Keratinocyte (primary cell): Measurements from ENCODE around the gene NOS3. TPM values are rescaled to one million over a fixed set of nuclear protein-coding genes. Genes with fewer than 3 reads are reported as not detected.

Experiments
- DNase-seq: peaks from one replicate; pipeline ENCODE4 v3.0.0-alpha.2; 2011; ENCODE audit warnings: low read depth, missing footprints, low spot score
- FAIRE-seq: peaks from 2 replicates; lab custom pipeline; 2011; peaks lifted over from hg19 to GRCh38; lab: Jason Lieb, UNC
- H2AFZ ChIP-seq: 2 replicates; pipeline ENCODE4 v1.6.0; 2012; ENCODE audit warnings: low read length, control low read depth, inconsistent platforms; ENCODE audit not compliant: control insufficient read depth
- H3K27ac ChIP-seq: 2 replicates; pipeline ENCODE4 v1.5.1; 2011; ENCODE audit warnings: low read length; ENCODE audit not compliant: control insufficient read depth, insufficient read depth
- H3K27me3 ChIP-seq: 3 replicates; pipeline ENCODE4 v1.6.0; 2011; ENCODE audit warnings: low read length; ENCODE audit not compliant: control insufficient read depth, insufficient read depth; ENCODE audit errors: extremely low read depth
- H3K36me3 ChIP-seq, 2 experiments: 2 replicates in 1 of 2; 3 replicates in 1 of 2; pipeline ENCODE4 v1.5.1; 2011; ENCODE audit warnings: low read length in 2 of 2, mild to moderate bottlenecking in 1 of 2; ENCODE audit not compliant: control insufficient read depth in 2 of 2, insufficient read depth in 2 of 2; ENCODE audit errors: extremely low read depth in 1 of 2
- H3K4me1 ChIP-seq: 3 replicates; pipeline ENCODE4 v1.5.1; 2011; ENCODE audit warnings: low read length; ENCODE audit not compliant: control insufficient read depth, insufficient read depth; ENCODE audit errors: extremely low read depth
- H3K4me2 ChIP-seq: 3 replicates; pipeline ENCODE4 v1.6.0; 2011; ENCODE audit warnings: low read depth, low read length; ENCODE audit not compliant: control insufficient read depth, insufficient read depth; ENCODE audit errors: extremely low read depth
- H3K4me3 ChIP-seq, 3 experiments: fragments of 200-600 bp in 1 of 3; sonication (generic) in 1 of 3; 2 replicates in 2 of 3; 3 replicates in 1 of 3; pipeline ENCODE4 v1.5.1; 2011 to 2016; ENCODE audit warnings: low read length in 3 of 3, mild to moderate bottlenecking in 3 of 3, control low read depth in 2 of 3, inconsistent platforms in 1 of 3, low read depth in 1 of 3, mixed read lengths in 1 of 3, mixed run types in 1 of 3, moderate library complexity in 1 of 3; ENCODE audit not compliant: control insufficient read depth in 2 of 3, insufficient read depth in 2 of 3; ENCODE audit errors: extremely low read depth in 1 of 3
- H3K79me2 ChIP-seq: 2 replicates; pipeline ENCODE4 v1.6.0; 2012; ENCODE audit warnings: low read length; ENCODE audit not compliant: control insufficient read depth, insufficient read depth
- H3K9ac ChIP-seq: 3 replicates; pipeline ENCODE4 v1.6.0; 2011; ENCODE audit warnings: low read length; ENCODE audit not compliant: control insufficient read depth, insufficient read depth; ENCODE audit errors: extremely low read depth
- H3K9me1 ChIP-seq: 3 replicates; pipeline ENCODE4 v1.6.0; 2011; ENCODE audit warnings: low read length; ENCODE audit not compliant: control insufficient read depth, insufficient read depth; ENCODE audit errors: extremely low read depth
- H3K9me3 ChIP-seq: 2 replicates; pipeline ENCODE4 v1.5.1; 2012; ENCODE audit warnings: low read depth, low read length; ENCODE audit not compliant: control insufficient read depth
- H4K20me1 ChIP-seq: 3 replicates; pipeline ENCODE4 v1.6.0; 2011; ENCODE audit warnings: low read length; ENCODE audit not compliant: control insufficient read depth, insufficient read depth; ENCODE audit errors: extremely low read depth
- EZH2 ChIP-seq: IDR thresholded peaks from one replicate; pipeline ENCODE4 v1.6.1; 2012; ENCODE audit warnings: inconsistent platforms, mild to moderate bottlenecking, low read length, moderate library complexity
- dilution Hi-C: fragments of 300-500 bp; cut with MboI; formaldehyde crosslinking; loops from one replicate; pipeline ENCODE4 v1.7.0; 2020; ENCODE audit warnings: low sequenced_read_pairs; ENCODE audit not compliant: extremely low pct_ligation_motif_present
- polyA plus RNA-seq, 5 experiments: library from polyadenylated mRNA; depleted of rRNA in 3 of 5; stranded (reverse) in 3 of 5; stranded (forward) in 1 of 5; unstranded in 1 of 5; fragments of >200 nt; gene quantifications; 1 replicate in 1 of 5; 2 replicates in 3 of 5; 3 replicates in 1 of 5; pipeline versions ENCODE4 v1.2.1 to v1.2.3, GENCODE V29; 2011 to 2012; ENCODE audit warnings: missing spikeins in 2 of 5, low read depth in 1 of 5, low replicate concordance in 1 of 5
- TF ChIP-seq, protein P1 (sequence below), 3 experiments: IDR thresholded peaks in 1 of 3; conservative IDR thresholded peaks in 1 of 3; optimal IDR thresholded peaks in 1 of 3; 2 replicates in 2 of 3; 3 replicates in 1 of 3; pipeline versions ENCODE3 to v1.5.1; 2011; ENCODE audit warnings: low read length in 3 of 3, mild to moderate bottlenecking in 3 of 3, moderate library complexity in 2 of 3, control low read depth in 1 of 3, inconsistent platforms in 1 of 3; ENCODE audit not compliant: insufficient read depth in 2 of 3; ENCODE audit errors: extremely low read depth in 1 of 3

Gene NOS3
- polyA plus RNA-seq, 1 donor (not counting 4 experiments of a cell fraction or from before 2014, with no cell fraction given) = 0.77 TPM

DNA sequence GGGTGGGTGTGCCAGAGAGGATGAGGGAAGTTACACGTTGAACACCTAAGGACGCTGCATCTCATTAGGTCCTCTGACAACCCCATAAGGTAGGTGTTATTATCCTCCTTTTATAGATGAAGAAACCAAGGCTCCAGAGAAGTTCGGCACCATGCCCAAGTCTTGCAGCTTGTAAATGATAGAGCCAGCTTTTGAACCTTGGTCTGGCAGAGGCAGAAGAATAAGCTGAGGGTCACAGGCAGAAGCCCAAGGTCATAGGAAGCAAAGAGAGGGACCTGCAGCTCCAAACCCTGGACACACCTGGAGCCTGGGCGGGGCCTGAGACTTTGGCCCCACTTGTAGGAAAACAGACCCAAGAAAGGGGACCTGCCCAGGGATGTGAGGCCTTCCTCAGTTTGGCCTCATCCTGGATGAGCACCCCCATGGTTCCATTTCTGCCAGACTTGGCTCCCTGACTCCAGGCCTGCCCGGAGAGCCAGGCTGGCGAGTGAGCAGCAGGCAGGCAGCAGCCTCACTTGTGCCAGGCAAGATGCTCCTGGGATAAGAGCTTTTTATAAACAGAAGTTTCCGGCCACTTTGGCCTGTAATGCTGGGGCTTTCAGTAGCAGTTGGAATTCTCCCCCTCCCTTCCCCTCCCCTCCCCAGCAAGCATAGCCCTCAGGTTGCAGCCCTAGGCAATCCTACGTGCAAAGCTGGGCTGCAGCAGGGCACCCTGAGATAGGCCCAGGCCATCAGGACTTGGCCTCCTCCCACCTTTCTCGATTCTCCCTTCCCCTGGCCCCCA lies 15.1 kb upstream of the NOS3 start:
- no peak for TF ChIP-seq EZH2
- Histone ChIP-seq H3K27ac (no peak overlapping the region), H3K36me3 (no peaks in the 10 kb centered on the region), H3K9me1 (no peaks in the 10 kb centered on the region), H3K4me1 (peaks cover 2% of the 10 kb centered on the region), H2AFZ (no peak overlapping the region), H3K79me2 (no peaks in the 10 kb centered on the region), H3K4me2 (no peak overlapping the region), H3K9me3 (no peaks in the 10 kb centered on the region), H3K9ac (no peak overlapping the region), H3K27me3 (peaks cover 72% of the 10 kb centered on the region), H4K20me1 (no peaks in the 10 kb centered on the region), H3K4me3 (peak overlapping the region in 1 of 3 experiments; percentile 18)
- dilution Hi-C loops = no loop called here
- no peak for FAIRE-seq
- no peak for DNase-seq

DNA sequence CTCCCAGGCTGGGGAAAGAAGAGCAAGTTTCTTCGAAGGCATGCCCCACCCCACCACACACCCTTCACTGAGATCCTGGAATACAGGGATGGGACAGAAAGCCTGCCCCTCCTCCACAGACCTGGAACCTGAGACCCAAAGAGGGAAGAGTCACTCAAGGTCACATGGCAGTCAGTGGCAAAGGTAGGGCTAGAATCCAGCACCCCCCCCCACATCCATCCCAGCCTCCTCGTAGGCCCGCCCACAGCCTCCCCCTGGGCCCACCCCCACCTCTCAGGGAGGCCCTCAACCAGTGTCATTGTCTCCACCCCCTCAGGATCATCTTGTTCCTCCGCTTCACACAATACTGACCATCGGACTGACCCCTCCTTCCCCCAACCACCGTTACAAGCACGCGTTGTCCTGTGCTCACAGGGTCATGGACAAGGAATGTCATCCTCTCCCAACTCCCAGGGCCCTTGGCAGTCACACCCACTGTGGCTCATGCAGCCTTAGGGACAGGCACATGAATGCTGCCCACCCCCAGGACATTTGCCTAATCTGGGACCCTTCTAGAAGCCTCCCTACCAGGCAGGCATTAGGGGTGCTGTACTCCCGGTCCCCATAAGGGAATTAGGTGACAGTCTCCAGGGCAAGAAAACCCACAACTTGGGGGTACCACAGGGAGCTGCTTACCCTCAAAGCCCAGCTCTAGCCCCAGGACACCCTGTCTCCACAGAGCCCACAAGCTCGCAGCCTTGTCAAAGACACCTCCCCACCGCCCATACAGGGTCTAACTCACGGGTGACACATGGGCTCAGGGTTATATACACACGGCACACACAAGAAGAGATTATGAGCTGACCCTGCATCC lies 14.1 kb upstream of the NOS3 start:
- DNase-seq = no peak
- Histone ChIP-seq H3K9ac (no peak overlapping the region), H3K36me3 (no peaks in the 10 kb centered on the region), H3K9me3 (no peaks in the 10 kb centered on the region), H3K4me1 (peaks cover 2% of the 10 kb centered on the region), H3K4me3 (no peak overlapping the region), H3K79me2 (no peaks in the 10 kb centered on the region), H2AFZ (no peak overlapping the region), H3K27me3 (peaks cover 78% of the 10 kb centered on the region), H4K20me1 (no peaks in the 10 kb centered on the region), H3K27ac (no peak overlapping the region), H3K9me1 (no peaks in the 10 kb centered on the region), H3K4me2 (no peak overlapping the region)
- TF ChIP-seq, protein P1, sequence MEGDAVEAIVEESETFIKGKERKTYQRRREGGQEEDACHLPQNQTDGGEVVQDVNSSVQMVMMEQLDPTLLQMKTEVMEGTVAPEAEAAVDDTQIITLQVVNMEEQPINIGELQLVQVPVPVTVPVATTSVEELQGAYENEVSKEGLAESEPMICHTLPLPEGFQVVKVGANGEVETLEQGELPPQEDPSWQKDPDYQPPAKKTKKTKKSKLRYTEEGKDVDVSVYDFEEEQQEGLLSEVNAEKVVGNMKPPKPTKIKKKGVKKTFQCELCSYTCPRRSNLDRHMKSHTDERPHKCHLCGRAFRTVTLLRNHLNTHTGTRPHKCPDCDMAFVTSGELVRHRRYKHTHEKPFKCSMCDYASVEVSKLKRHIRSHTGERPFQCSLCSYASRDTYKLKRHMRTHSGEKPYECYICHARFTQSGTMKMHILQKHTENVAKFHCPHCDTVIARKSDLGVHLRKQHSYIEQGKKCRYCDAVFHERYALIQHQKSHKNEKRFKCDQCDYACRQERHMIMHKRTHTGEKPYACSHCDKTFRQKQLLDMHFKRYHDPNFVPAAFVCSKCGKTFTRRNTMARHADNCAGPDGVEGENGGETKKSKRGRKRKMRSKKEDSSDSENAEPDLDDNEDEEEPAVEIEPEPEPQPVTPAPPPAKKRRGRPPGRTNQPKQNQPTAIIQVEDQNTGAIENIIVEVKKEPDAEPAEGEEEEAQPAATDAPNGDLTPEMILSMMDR (optimal IDR thresholded peaks at IDR 0.05 in 1 of 3, IDR thresholded peaks at IDR 0.05 in 1 of 3, conservative IDR thresholded peaks at IDR 0.05 in 1 of 3; ENCODE audit: extremely low read depth in 1 of 3, insufficient read depth in 2 of 3, low read length in 3 of 3) = no peak
- TF ChIP-seq EZH2 = no peak
- no peak for FAIRE-seq
- dilution Hi-C loops = no loop called here
